Smooth muscle cell (in vitro differentiated cells): Measurements from ENCODE around the gene DDX31. TPM values are rescaled to one million over a fixed set of nuclear protein-coding genes. Genes with fewer than 3 reads are reported as not detected.
A peak's percentile ranks its signal among the peaks of the same experiment; 100 is the strongest.

Experiments
- DNase-seq: peaks from one replicate; lab custom pipeline; 2025; ENCODE audit not compliant: unreplicated experiment; lab: John Stamatoyannopoulos, UW
- H2AFZ ChIP-seq: fragments of 200-600 bp; sonication (generic); 2 replicates; pipeline ENCODE4 v1.6.0; 2016; ENCODE audit warnings: antibody characterized with exemption, low read depth, mild to moderate bottlenecking
- H3F3A ChIP-seq: fragments of 200-600 bp; sonication (generic); 2 replicates; pipeline ENCODE4 v1.6.0; 2017; ENCODE audit warnings: antibody characterized with exemption, low read depth
- H3K27ac ChIP-seq: fragments of 200-600 bp; sonication (generic); 2 replicates; pipeline ENCODE4 v1.5.1; 2016; ENCODE audit warnings: low read depth, mild to moderate bottlenecking
- H3K27me3 ChIP-seq: fragments of 200-600 bp; sonication (generic); 2 replicates; pipeline ENCODE4 v1.6.1; 2016; ENCODE audit warnings: low read depth, mild to moderate bottlenecking
- H3K36me3 ChIP-seq: fragments of 200-600 bp; sonication (generic); 2 replicates; pipeline ENCODE4 v1.5.1; 2016; ENCODE audit warnings: low read depth
- H3K4me1 ChIP-seq: fragments of 200-600 bp; sonication (generic); 2 replicates; pipeline ENCODE4 v1.5.1; 2016; ENCODE audit warnings: low read depth
- H3K4me2 ChIP-seq: fragments of 200-600 bp; sonication (generic); 2 replicates; pipeline ENCODE4 v1.6.0; 2016; ENCODE audit warnings: mild to moderate bottlenecking
- H3K4me3 ChIP-seq: fragments of 200-600 bp; sonication (generic); 2 replicates; pipeline ENCODE4 v1.5.1; 2016; ENCODE audit warnings: mild to moderate bottlenecking
- H3K79me2 ChIP-seq: fragments of 200-600 bp; sonication (generic); 2 replicates; pipeline ENCODE4 v1.6.0; 2016; ENCODE audit warnings: low read depth, mild to moderate bottlenecking
- H3K9ac ChIP-seq: fragments of 200-600 bp; sonication (generic); 2 replicates; pipeline ENCODE4 v1.6.0; 2016; ENCODE audit warnings: low read depth
- H3K9me3 ChIP-seq: fragments of 200-600 bp; sonication (generic); replicated peaks from 2 replicates; pipeline ENCODE4 v1.5.1; 2016; ENCODE audit warnings: low read depth
- H4K20me1 ChIP-seq: fragments of 200-600 bp; sonication (generic); 2 replicates; pipeline ENCODE4 v1.6.0; 2016; ENCODE audit warnings: low read depth
- WGBS: methylation state at CpG from one replicate; pipeline ENCODE4 v1.1.7; 2016; ENCODE audit warnings: low lambda C conversion rate; 5-methylcytosine and 5-hydroxymethylcytosine counted together
- polyA plus RNA-seq: library from polyadenylated mRNA; unstranded; fragments of >200 nt; fragmentation: Nextera tagmentation; extraction: Ambion mirVana; gene quantifications from 2 replicates; pipeline ENCODE4 v1.2.1, GENCODE V29; 2016
- total RNA-seq: library from RNA; depleted of rRNA; stranded (reverse); fragments of >200 nt; gene quantifications from 2 replicates; pipeline ENCODE4 v1.2.3, GENCODE V29; 2014
- TF ChIP-seq, protein P1 (sequence below): fragments of 200-600 bp; sonication (generic); IDR thresholded peaks from 2 replicates; pipeline ENCODE4 v1.5.1; 2017; ENCODE audit warnings: borderline replicate concordance, mild to moderate bottlenecking, antibody characterized with exemption; ENCODE audit not compliant: insufficient read depth, poor library complexity, severe bottlenecking

DDX31 gene
- total and polyA plus RNA-seq, 2 experiments from 2014 or later: 5.9 to 11.9 TPM

DNA sequence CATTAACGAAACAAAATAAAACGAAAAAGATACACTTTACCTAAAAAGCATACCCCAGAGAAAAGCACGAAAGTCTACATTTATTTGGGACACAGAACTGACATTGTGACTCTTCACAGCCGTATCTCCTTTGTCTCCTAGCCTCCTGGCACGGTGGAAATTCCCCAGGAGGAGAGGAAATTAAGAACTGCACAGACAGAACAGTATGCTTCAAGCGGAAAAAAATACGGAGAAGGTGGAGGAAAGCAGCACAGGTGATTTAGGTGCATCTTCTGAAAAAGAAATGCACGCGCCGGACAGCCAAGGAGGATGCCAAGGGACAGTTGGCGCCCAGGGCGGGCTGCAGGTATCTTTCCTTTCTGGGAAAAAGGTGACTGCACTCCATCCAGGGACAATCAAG is 32.0 kb downstream of the DDX31 start:
- no peak for DNase-seq
- Histone ChIP-seq H4K20me1 (no peaks in the 10 kb centered on the region), H3F3A (peaks cover 19% of the 10 kb centered on the region), H3K4me2 (peak overlapping the region; percentile 5), H3K4me1 (peaks cover 15% of the 10 kb centered on the region), H3K9ac (no peak overlapping the region), H3K9me3 (no peaks in the 10 kb centered on the region), H3K27ac (peak overlapping the region; percentile 59), H3K36me3 (peaks cover 5% of the 10 kb centered on the region), H3K4me3 (no peak overlapping the region), H3K27me3 (no peaks in the 10 kb centered on the region), H3K79me2 (no peaks in the 10 kb centered on the region), H2AFZ (no peak overlapping the region)
- WGBS: 96% methylated on average over 12 of the region's 12 CpGs
- TF ChIP-seq, protein P1, sequence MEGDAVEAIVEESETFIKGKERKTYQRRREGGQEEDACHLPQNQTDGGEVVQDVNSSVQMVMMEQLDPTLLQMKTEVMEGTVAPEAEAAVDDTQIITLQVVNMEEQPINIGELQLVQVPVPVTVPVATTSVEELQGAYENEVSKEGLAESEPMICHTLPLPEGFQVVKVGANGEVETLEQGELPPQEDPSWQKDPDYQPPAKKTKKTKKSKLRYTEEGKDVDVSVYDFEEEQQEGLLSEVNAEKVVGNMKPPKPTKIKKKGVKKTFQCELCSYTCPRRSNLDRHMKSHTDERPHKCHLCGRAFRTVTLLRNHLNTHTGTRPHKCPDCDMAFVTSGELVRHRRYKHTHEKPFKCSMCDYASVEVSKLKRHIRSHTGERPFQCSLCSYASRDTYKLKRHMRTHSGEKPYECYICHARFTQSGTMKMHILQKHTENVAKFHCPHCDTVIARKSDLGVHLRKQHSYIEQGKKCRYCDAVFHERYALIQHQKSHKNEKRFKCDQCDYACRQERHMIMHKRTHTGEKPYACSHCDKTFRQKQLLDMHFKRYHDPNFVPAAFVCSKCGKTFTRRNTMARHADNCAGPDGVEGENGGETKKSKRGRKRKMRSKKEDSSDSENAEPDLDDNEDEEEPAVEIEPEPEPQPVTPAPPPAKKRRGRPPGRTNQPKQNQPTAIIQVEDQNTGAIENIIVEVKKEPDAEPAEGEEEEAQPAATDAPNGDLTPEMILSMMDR: no peak

GRCh38 chr9:132637351-132637750 is 32.4 kb downstream of the DDX31 start:
- WGBS: 74% methylated on average over 12 of the region's 12 CpGs
- Histone ChIP-seq H3K9me3 (no peaks in the 10 kb centered on the region), H3K79me2 (no peaks in the 10 kb centered on the region), H3K9ac (no peak overlapping the region), H4K20me1 (no peaks in the 10 kb centered on the region), H3K4me2 (peak overlapping the region; percentile 5), H3K27ac (peak overlapping the region; percentile 59), H3K4me1 (peaks cover 14% of the 10 kb centered on the region), H3K27me3 (no peaks in the 10 kb centered on the region), H2AFZ (no peak overlapping the region), H3K36me3 (peaks cover 5% of the 10 kb centered on the region), H3F3A (peaks cover 15% of the 10 kb centered on the region), H3K4me3 (no peak overlapping the region)
- TF ChIP-seq, protein P1: no peak
- no peak for DNase-seq

DNA sequence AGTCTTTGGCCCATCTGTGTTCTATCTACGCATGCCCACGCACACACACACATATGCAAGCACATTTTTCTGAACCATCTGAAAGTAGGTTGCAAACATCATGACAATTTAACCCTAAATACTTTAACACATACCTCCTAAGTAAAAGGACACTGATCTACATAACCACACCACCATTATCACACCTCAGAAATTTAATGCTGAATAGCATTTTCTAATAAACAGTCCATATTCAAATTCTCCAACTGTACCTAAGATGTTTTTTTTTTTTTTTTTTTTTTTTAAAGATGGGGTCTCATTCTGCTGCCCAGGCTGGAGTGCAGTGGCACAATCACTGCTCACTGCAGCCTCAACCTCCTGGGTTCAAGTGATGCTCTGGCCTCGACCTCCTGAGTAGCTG is 35.5 kb downstream of the DDX31 start:
- Histone ChIP-seq H3K27ac (no peak overlapping the region), H3K4me3 (no peak overlapping the region), H3K27me3 (no peaks in the 10 kb centered on the region), H3K9ac (no peak overlapping the region), H3F3A (no peaks in the 10 kb centered on the region), H3K36me3 (no peaks in the 10 kb centered on the region), H3K4me2 (no peak overlapping the region), H3K79me2 (no peaks in the 10 kb centered on the region), H3K4me1 (no peaks in the 10 kb centered on the region), H4K20me1 (no peaks in the 10 kb centered on the region), H3K9me3 (no peaks in the 10 kb centered on the region), H2AFZ (no peak overlapping the region)
- no peak for DNase-seq
- 99% methylated on average over 3 of the region's 3 CpGs for WGBS
- TF ChIP-seq, protein P1: no peak

- no peak for DNase-seq
- peak overlapping the region; percentile 16 for H3K9ac ChIP-seq
- H3F3A ChIP-seq: no peaks in the 10 kb centered on the region
- no peaks in the 10 kb centered on the region for H3K27me3 ChIP-seq
- H3K4me1 ChIP-seq: no peaks in the 10 kb centered on the region
- H3K36me3 ChIP-seq: no peaks in the 10 kb centered on the region
- no peaks in the 10 kb centered on the region for H4K20me1 ChIP-seq
- H2AFZ ChIP-seq: no peak overlapping the region
- no peaks in the 10 kb centered on the region for H3K9me3 ChIP-seq
- H3K4me2 ChIP-seq: no peak overlapping the region
- H3K4me3 ChIP-seq: no peak overlapping the region
- peak overlapping the region; percentile 72 for H3K27ac ChIP-seq
- H3K79me2 ChIP-seq: no peaks in the 10 kb centered on the region
- TF ChIP-seq, protein P1: no peak
- 75% methylated on average over 7 of the region's 7 CpGs for WGBS
Observed at GRCh38 chr9:132632413-132633129, 37.2 kb downstream of the DDX31 start.
